ENCODE results near the gene B4GALT6.
A peak's percentile ranks its signal among the peaks of the same experiment; 100 is the strongest.

The B4GALT6 gene

DNA sequence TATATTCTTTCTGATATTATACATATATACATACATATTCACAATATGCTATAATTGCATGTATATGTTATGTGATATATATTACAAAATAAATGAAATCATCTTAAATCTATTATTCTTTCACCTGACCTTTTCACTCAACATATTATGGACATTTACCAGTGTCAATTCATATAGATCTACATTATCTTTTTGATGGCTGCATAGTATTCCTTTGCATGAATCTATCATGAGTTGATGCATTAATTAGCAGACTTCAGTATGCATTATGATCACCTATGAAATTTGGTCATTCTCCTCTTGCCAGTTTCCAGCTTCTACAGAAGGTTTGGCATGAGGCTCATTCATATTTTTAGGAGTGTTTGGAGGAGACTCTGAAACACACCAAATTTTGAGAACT, 23.4 kb upstream of the B4GALT6 start:
- Mint-ChIP-seq H3K36me3 (no peaks in the 10 kb centered on the region), H3K4me1 (no peaks in the 10 kb centered on the region), H3K9me3 (peaks cover 0 to 2% of the 10 kb centered on the region in 2 donors), H3K27me3 (no peaks in the 10 kb centered on the region), H3K4me3 (no peak overlapping the region), H3K27ac (no peak overlapping the region)
- ATAC-seq (replicated peaks) (no peak), DNase-seq (no peak)

DNA sequence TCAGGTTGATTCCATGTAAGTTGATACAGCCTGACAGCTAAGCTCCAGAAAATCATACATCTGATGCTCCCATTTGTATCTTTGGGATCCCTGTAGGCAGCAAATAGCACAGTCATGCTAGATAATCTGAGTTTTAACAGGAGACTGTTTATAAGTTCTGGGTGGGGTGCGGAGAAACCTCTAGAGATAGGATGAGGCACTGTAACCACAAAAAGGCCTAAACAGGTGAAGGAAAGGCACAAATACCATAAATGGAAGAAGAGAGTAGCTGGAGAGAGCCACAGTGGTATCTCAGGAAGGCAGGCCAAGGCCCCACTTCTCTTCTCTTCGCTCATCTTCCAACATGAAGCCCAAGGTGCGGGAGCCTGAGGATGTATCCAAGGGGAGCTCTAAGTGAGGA, 18.1 kb upstream of the B4GALT6 start:
- Mint-ChIP-seq H3K4me3 (no peak overlapping the region), H3K4me1 (no peaks in the 10 kb centered on the region), H3K27me3 (no peaks in the 10 kb centered on the region), H3K9me3 (no peaks in the 10 kb centered on the region), H3K27ac (no peak overlapping the region), H3K36me3 (no peaks in the 10 kb centered on the region)
- ATAC-seq (replicated peaks) = no peak
- no peak for DNase-seq

DNA sequence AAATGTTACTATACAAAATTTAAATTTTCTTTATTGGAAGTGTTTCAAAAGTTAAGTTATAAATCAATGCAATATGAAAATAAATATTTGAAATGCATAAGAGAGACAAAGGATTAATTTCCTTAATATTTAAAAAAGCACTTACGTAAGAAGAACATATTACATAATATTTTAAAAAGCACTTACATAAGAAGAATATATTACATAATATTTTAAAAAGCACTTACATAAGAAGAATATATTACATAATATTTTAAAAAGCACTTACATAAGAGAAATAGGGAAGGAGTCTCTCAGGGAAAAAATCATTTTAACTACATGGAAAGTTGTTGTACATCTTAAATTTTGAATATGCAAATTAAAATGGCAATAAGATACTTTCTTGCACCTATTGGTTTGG, 17.4 kb upstream of the B4GALT6 start:
- DNase-seq (no peak), ATAC-seq (replicated peaks) (no peak)
- Mint-ChIP-seq H3K4me3 (no peak overlapping the region), H3K27ac (no peak overlapping the region), H3K36me3 (no peaks in the 10 kb centered on the region), H3K9me3 (no peaks in the 10 kb centered on the region), H3K27me3 (no peaks in the 10 kb centered on the region), H3K4me1 (no peaks in the 10 kb centered on the region)

- Mint-ChIP-seq H3K4me3 (no peak overlapping the region), H3K27me3 (peaks cover 0 to under 1% of the 10 kb centered on the region in 2 donors), H3K36me3 (no peaks in the 10 kb centered on the region), H3K9me3 (no peaks in the 10 kb centered on the region), H3K27ac (no peak overlapping the region), H3K4me1 (no peaks in the 10 kb centered on the region)
- DNase-seq (no peak), ATAC-seq (replicated peaks) (no peak)
Observed at GRCh38 chr18:31700990-31701389, 16.6 kb upstream of the B4GALT6 start.

- Mint-ChIP-seq H3K27ac (no peak overlapping the region), H3K4me3 (no peak overlapping the region), H3K36me3 (no peaks in the 10 kb centered on the region), H3K27me3 (peaks cover 0 to 4% of the 10 kb centered on the region in 2 donors), H3K4me1 (no peaks in the 10 kb centered on the region), H3K9me3 (no peaks in the 10 kb centered on the region)
- ATAC-seq (replicated peaks) = no peak
- DNase-seq = no peak
Observed at GRCh38 chr18:31697351-31698298, 13.2 kb upstream of the B4GALT6 start.

DNA sequence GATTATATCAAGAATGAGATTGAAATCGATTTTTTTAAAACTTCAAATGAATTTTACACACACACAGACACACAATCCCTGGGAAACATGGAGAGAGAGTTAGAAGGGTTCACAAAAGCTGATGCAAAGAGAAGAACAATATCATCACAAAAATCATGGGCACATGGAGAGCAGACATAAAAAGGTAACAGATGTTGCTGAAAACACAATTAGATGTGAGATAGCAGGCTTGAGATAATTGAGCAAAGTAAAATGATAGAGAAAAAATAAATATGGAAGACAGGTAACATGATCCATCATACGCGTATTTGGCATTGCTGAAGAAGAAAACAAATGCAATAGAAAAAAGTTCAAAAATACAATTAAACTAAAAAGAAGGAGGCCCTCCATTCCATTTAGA, 11.6 kb upstream of the B4GALT6 start:
- no peaks in the 10 kb centered on the region for H3K9me3 Mint-ChIP-seq
- H3K27ac Mint-ChIP-seq = no peak overlapping the region
- ATAC-seq (replicated peaks) = no peak
- no peaks in the 10 kb centered on the region for H3K4me1 Mint-ChIP-seq
- no peak for DNase-seq
- H3K27me3 Mint-ChIP-seq = peaks cover 0 to 4% of the 10 kb centered on the region in 2 donors
- no peaks in the 10 kb centered on the region for H3K36me3 Mint-ChIP-seq
- H3K4me3 Mint-ChIP-seq = no peak overlapping the region

DNA sequence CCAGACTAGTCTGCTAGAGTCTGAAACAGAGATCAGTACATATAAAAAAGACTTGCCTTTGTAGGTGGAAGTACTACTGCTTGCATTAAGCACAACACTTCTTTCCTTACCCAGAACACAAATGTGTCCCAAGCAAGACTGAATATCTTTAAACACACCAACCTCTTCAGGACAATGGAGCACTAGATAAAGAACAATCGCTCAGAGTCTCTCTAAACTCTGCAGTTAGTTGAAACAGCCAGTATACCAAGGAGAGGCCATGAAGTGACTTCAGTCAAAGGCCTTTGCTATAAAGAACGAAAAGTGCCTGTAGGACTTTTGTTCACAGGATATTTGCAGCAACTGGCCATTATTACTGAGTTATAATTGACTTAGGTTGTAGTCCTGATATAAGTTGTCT, 9.9 kb upstream of the B4GALT6 start:
- Mint-ChIP-seq H3K9me3 (no peaks in the 10 kb centered on the region), H3K36me3 (no peaks in the 10 kb centered on the region), H3K27ac (no peak overlapping the region), H3K4me1 (no peaks in the 10 kb centered on the region), H3K27me3 (peaks cover 4 to 7% of the 10 kb centered on the region in 2 donors), H3K4me3 (no peak overlapping the region)
- DNase-seq = no peak
- no peak for ATAC-seq (replicated peaks)

GRCh38 chr18:31688606-31689005, 4.2 kb upstream of the B4GALT6 start:
- Mint-ChIP-seq H3K27me3 (peaks cover 8 to 16% of the 10 kb centered on the region in 2 donors), H3K4me1 (peaks cover 11 to 15% of the 10 kb centered on the region in 2 donors), H3K4me3 (no peak overlapping the region), H3K27ac (no peak overlapping the region), H3K36me3 (peaks cover 0 to 4% of the 10 kb centered on the region in 2 donors), H3K9me3 (no peaks in the 10 kb centered on the region)
- ATAC-seq (replicated peaks) (no peak), DNase-seq (no peak)

GRCh38 chr18:31686986-31687928, 2.9 kb upstream of the B4GALT6 start:
- Mint-ChIP-seq H3K9me3 (no peaks in the 10 kb centered on the region), H3K36me3 (peaks cover 0 to 4% of the 10 kb centered on the region in 2 donors), H3K4me1 (peaks cover 11 to 16% of the 10 kb centered on the region in 2 donors), H3K27ac (no peak overlapping the region), H3K4me3 (no peak overlapping the region), H3K27me3 (peaks cover 8 to 17% of the 10 kb centered on the region in 2 donors)
- ATAC-seq (replicated peaks) (no peak), DNase-seq (no peak)

GRCh38 chr18:31686572-31686971, 2.2 kb upstream of the B4GALT6 start:
- no peak for ATAC-seq (replicated peaks)
- no peak for DNase-seq
- no peak overlapping the region for H3K4me3 Mint-ChIP-seq
- H3K27ac Mint-ChIP-seq = no peak overlapping the region
- no peaks in the 10 kb centered on the region for H3K9me3 Mint-ChIP-seq
- H3K36me3 Mint-ChIP-seq = peaks cover 0 to 4% of the 10 kb centered on the region in 2 donors
- H3K4me1 Mint-ChIP-seq = peaks cover 11 to 16% of the 10 kb centered on the region in 2 donors
- peaks cover 10 to 19% of the 10 kb centered on the region in 2 donors for H3K27me3 Mint-ChIP-seq

- H3K36me3 Mint-ChIP-seq = peaks cover 0 to 4% of the 10 kb centered on the region in 2 donors
- H3K27ac Mint-ChIP-seq = peak overlapping the region; percentile 84
- ATAC-seq (replicated peaks) (peak; percentile 83 to 86), DNase-seq (peak; percentile 38)
- peaks cover 13 to 16% of the 10 kb centered on the region in 2 donors for H3K4me1 Mint-ChIP-seq
- H3K27me3 Mint-ChIP-seq = peaks cover 18 to 21% of the 10 kb centered on the region in 2 donors
- H3K9me3 Mint-ChIP-seq = no peaks in the 10 kb centered on the region
- H3K4me3 Mint-ChIP-seq = peak overlapping the region; percentile 80 to 86
Observed at GRCh38 chr18:31685097-31686082, 1.0 kb upstream of the B4GALT6 start.

DNA sequence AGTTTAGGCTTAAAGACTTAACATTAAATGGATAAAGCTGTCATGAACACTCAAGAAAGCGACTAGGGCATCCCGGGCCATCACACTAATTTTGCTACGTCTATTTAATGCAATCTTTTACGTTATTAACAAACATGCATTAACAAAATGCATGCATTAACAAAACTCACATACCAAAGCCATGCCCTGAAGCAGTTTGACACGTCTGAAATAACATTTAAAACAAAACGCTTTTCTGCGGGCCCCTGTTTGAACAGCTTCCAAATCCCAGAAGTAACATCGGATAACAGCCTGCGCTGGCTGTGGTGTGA, 458 bp downstream of the B4GALT6 start:
- Mint-ChIP-seq H3K9me3 (no peaks in the 10 kb centered on the region), H3K27ac (peak overlapping the region; percentile 94), H3K4me3 (peak overlapping the region; percentile 93 to 96), H3K36me3 (peaks cover 0 to 4% of the 10 kb centered on the region in 2 donors), H3K27me3 (peaks cover 18 to 21% of the 10 kb centered on the region in 2 donors), H3K4me1 (peaks cover 15 to 16% of the 10 kb centered on the region in 2 donors)
- no peak for ATAC-seq (replicated peaks)
- DNase-seq = no peak

- DNase-seq (no peak), ATAC-seq (replicated peaks) (no peak)
- H3K27ac Mint-ChIP-seq = no peak overlapping the region
- peak overlapping the region in 1 of 2 donors; percentile 93 for H3K4me3 Mint-ChIP-seq
- H3K4me1 Mint-ChIP-seq = peaks cover 15 to 16% of the 10 kb centered on the region in 2 donors
- H3K36me3 Mint-ChIP-seq = peaks cover 0 to 4% of the 10 kb centered on the region in 2 donors
- H3K27me3 Mint-ChIP-seq = peaks cover 23 to 27% of the 10 kb centered on the region in 2 donors
- no peaks in the 10 kb centered on the region for H3K9me3 Mint-ChIP-seq
Observed at GRCh38 chr18:31683106-31683505, 1.3 kb downstream of the B4GALT6 start.

All from stimulated activated naive B cell treated with anti-CD40 and anti-IgM and Interleukin-4, amounts not matched to agents 10 μg/mL and 1 μg/mL and 100 μg/mL, for 72 hours (primary cell).